Measurements from ENCODE around the gene TLCD5.

TLCD5 gene

GRCh38 chr11:120324932-120325810 lies at the start of gene TLCD5:
TLCD5 (plus strand) TSS chr11:120325299; CDS start chr11:120327442, 2,143 bp downstream.
- no peak for DNase-seq

GRCh38 chr11:120279502-120279901 lies 45.6 kb upstream of the TLCD5 start:
- DNase-seq: no peak

- DNase-seq: no peak
Observed at GRCh38 chr11:120280600-120281051, 44.5 kb upstream of the TLCD5 start.

GRCh38 chr11:120281143-120281795 lies 43.8 kb upstream of the TLCD5 start:
- DNase-seq: no peak

DNA sequence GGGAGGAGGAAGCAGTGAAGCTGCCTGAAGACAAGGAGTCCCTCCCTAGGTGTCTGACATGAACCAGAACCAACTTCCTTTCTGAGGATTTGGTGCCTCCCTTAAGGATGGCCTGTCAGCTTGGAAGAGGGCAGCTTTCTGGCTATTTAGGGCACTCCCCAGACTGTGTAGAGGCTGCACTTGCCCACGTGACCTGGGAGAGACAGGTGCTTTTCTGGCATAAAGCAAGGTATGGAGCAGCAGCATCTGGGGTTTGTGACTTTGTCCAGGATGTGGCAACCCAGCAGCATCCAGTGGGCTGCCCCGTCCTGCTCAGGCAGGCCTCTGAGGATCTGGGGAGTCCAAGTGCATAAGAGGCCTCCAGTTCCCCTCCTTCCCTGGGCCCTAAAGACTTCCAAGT lies 42.0 kb upstream of the TLCD5 start:
- no peak for DNase-seq

DNA sequence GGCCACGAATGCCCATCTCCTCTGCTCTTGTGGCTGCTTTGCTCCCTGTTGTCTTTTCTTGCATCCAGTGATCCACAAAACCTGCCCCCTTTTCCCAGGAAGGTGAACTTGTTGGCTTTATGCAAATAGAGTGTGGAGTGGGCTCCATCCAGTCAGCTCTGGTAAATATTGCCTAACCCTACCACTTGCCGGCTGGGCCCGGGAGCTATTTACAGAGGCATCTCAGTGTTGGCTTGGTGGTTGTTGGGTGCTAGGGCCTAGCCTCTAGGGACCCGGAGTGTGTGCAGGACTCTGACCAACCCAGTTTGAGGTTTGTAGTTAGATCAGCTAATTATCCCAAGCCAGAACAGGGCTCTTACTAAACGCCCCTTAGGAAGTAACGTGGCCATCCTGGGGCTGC lies 40.8 kb upstream of the TLCD5 start:
- no peak for DNase-seq

GRCh38 chr11:120285256-120285655 lies 39.8 kb upstream of the TLCD5 start:
- no peak for DNase-seq

GRCh38 chr11:120288021-120288420 lies 37.1 kb upstream of the TLCD5 start:
- DNase-seq: no peak

GRCh38 chr11:120289426-120289825 lies 35.7 kb upstream of the TLCD5 start:
- DNase-seq: no peak

- DNase-seq: no peak
Observed at GRCh38 chr11:120290956-120291355, 34.1 kb upstream of the TLCD5 start.

DNA sequence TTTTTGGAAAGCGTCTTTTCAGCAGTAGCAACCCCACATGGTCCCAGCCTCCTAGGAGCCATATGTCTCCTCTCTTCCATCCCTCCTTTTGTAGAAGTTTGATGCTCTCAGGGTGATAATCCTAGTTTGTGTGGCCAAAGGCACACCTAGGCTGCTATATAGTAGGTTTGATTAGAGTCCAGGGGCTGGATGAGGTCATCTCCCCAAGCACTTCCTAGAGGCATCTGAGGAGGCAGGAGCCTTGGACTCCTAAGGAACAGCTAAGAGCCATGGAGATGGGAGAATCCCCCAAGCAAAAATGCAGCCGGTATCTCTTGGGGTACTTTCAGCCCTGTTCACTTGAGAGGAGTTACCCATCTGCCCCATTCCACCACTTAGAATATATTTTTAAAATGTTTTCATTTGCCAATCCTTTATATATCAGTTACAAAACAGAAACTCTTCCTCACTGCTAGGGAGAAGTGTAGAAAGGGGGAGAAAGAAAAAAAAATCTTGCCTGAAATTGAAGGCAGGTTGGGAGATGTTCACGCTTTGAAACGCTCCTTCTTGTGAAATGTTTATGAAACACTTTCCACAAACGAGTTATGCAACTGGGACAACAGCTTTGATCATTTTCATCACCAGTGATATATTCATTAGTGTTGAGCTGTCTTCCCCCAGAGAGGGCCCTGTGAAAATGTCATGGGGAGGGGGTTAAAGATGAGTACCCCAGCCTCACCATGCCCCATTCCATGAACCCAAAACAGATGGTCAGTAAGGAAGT lies 31.9 kb upstream of the TLCD5 start:
- no peak for DNase-seq

DNA sequence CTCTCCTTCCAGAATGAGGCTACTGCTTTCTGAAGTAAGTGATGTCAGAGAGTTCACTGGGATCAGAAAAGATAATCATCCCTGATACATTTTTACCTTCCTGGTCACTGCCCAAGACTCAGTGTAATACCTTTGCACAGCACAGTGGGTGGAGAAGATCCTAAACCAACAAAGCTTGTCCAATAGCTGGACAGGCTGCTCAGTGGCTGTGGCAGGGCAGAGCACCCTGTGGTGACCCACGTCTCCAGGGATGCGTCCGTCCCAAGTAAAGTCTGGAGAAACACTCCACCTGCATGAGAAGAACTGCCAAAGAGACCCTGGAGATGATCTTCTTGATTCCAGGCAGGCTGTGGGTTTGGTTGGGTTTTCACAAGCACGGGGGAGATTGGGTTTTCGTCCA lies 31.0 kb upstream of the TLCD5 start:
- no peak for DNase-seq

DNA sequence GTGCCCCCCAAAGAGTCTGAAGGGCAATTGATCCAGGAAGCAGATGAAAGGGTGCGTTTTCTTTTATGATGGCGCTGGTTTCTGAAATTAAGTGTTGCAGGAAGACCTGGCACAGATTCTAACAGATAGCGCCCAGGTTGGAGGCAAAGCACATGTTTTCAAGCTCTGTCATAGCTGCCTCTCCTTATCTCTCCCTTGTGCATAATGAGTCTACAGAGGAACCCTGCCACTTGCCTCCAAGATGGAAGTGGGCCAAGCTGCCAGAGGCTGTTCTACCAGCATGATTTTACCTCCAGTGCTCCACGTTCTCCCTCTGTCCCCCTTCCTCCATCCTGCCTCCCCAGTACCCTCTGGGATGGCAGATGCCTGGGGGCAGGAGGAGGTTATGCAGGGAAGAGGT lies 30.0 kb upstream of the TLCD5 start:
- no peak for DNase-seq

DNA sequence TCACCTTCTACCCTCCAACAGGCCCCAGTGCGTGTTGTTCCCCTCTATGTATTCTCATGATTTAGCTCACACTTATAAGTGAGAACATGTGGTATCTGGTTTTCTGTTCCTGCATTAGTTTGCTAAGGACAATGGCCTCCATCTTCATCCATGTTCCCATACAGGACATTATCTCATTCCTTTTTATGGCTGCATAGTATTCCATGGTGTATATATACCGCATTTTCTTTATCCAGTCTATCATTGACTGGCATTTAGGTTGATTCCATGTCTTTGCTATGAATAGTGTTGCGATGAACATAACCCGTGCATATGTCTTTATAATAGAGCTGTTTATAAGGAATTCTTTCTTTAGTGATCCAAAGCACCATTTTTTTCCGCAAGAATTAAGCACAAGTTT lies 28.5 kb upstream of the TLCD5 start:
- no peak for DNase-seq

DNA sequence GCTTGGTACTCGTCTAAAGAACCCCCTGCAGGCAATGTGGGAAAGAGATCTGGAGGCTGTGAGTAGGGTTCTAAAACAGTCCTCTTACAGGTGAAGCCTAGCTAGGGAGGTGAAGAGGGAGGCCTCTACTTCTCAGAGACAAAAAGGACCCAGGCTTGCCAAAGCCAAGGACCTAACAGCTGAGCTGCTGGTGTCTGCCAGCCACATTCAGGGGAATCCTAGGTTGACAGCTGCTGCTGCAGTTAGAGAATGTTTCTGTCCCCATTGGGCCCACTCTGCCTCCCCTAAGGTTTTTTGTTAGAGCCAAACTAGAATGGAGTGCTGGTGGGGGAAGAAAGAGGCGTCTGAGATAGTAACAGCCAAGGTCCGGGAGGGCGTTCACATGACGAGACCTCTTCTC lies 26.6 kb upstream of the TLCD5 start:
- DNase-seq: no peak

- no peak for DNase-seq
Observed at GRCh38 chr11:120302001-120302805, 22.9 kb upstream of the TLCD5 start.

DNA sequence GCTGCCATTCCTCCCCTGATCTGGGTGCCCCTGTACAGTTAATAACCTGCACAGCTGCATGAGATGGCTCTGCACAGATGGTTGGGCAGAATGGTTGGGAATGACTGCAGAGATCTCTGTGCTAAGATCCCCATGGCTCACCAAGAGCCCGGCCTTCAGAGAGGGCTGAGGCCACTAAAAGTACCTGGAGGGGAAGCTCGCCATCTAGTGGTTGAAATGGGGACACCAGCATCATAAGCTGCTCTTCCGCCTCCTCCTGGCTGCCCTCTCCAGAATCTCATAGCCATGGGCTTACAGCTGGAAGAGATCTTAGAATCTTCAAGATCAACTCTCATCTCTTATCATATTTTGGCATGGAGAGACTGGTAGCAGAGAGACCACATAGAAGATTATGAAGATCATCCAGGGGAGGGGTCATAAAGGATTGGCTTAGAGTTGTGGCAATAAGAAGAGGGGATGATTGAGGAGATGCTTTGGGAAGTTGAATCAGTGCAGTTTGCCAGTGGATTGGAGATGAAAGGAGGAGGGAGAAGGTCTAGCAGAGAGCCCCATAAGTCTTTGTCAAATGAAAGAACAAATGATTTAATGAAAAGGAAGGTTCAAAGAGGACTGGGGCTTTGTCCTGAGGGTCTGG lies 22.0 kb upstream of the TLCD5 start:
- peak; percentile 29 for DNase-seq

DNA sequence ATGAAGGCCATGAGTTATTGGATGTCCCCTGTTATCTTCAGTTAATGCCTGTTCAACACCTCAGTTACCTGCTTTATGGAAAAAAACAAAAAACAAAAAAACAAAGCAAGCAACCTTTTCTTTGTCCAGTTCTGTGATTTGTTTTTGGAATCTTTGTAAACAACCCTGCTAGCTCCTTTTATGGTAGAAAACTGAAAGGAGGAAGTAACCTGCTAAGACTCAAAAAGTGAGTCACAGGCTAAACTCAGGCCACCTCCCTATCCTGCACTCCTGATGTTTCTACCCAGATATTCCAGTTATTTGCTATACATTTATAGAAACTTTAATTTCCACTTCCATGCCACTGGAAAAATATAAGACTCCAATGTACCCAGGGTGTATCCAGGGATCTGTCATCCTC lies 20.6 kb upstream of the TLCD5 start:
- DNase-seq: no peak

DNA sequence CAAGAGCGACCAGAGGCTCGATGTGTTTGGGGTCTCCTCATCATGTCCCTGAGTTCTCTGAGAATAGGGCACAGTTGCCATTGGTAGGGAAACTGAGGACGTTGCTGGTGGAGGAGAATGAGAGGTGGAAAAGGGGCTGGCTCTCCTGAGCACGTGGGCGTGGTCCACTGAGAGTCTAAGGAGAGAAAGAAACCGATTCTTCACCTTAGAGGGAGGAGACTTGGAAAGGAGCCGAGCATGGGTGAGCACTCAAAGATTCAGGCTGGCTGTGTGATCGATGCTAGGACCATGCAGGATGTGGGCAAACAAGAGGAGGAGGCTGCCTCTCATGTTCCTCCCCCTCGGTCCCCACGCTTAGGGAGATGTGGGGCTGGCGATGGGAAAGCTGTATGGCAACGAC lies 19.8 kb upstream of the TLCD5 start:
- no peak for DNase-seq

DNA sequence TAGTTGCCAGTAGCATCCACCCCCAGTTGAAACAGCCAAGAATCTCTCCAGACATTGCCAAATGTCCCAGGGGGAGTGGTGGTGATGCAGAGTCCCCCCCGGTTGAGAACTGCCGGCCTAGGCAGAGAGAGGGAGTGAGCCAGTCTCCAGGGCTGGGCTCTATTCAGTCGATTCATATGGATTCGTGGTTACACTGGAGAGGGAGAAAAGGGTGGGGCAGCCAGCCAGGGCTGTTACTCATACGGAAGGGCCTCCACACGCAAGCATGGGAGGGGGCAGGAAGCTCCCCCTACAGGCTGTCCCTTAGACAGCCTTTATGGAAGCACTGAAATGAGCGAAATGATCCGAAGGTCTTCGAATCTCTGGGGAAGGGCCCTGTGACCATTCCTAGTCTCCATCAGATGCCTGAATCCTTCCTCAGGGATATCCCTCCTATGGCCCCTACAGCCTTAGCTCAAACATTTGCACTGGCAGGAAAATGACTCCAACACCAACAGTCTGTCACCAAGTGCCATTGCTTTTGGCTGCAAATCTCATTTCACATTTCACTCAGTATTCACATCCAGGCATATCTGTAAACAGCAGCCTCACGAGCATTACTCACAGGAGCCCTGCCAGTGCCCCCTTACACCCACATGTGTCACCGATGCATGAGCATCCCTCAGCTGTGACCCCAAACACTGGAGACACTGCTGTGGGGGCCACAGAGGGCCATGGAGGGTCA lies 18.4 kb upstream of the TLCD5 start:
- DNase-seq: no peak

- no peak for DNase-seq
Observed at GRCh38 chr11:120307476-120307875, 17.6 kb upstream of the TLCD5 start.

- no peak for DNase-seq
Observed at GRCh38 chr11:120308081-120308480, 17.0 kb upstream of the TLCD5 start.

Measured in NCI-H1048 (cell line).